Lower leg skin (tissue), 4 donors: ENCODE measurements around the gene TBC1D13. TPM values are rescaled to one million over a fixed set of nuclear protein-coding genes. Genes with fewer than 3 reads are reported as not detected.

Source experiments
- DNase-seq, 2 donors: peaks; one replicate each; pipeline ENCODE4 v3.0.0-alpha.2; 2019; ENCODE audit warnings: low spot score in 2 of 2
- H3K4me3 ChIP-seq: fragments of 200-600 bp; sonication (generic); 2 replicates; pipeline ENCODE4 v1.5.1; 2017; ENCODE audit warnings: mild to moderate bottlenecking, low read depth; ENCODE audit not compliant: poor library complexity, severe bottlenecking
- POLR2A ChIP-seq, 2 donors: fragments of 450-650 bp; IDR thresholded peaks; one replicate each; pipeline ENCODE4 v1.6.1; 2016 to 2017; ENCODE audit warnings: antibody characterized with exemption in 2 of 2, mild to moderate bottlenecking in 1 of 2, moderate library complexity in 1 of 2
- WGBS, 2 donors: methylation state at CpG; one replicate each; pipeline ENCODE4 v1.1.5; 2018; 5-methylcytosine and 5-hydroxymethylcytosine counted together
- intact Hi-C: fragments of 100-400 bp; cut with DNase I; formaldehyde crosslinking; loops from one replicate; pipeline ENCODE4 v1.15.0; 2023; ENCODE audit warnings: low total_unique reads
- total RNA-seq, 4 donors: library from RNA; depleted of rRNA; stranded (reverse); fragments of >200 nt; gene quantifications; one replicate each; pipeline ENCODE4 v1.1.0, GENCODE V29; 2016
- TF ChIP-seq, protein P1 (sequence below), 3 donors: fragments of 450-650 bp; IDR thresholded peaks; one replicate each; pipeline ENCODE4 v1.5.1; 2016; ENCODE audit warnings: antibody characterized with exemption in 3 of 3, mild to moderate bottlenecking in 3 of 3, moderate library complexity in 2 of 3

TBC1D13 gene
- total RNA-seq, 4 donors from 2014 or later: 5.0 to 14.8 (median 12.8) TPM

DNA sequence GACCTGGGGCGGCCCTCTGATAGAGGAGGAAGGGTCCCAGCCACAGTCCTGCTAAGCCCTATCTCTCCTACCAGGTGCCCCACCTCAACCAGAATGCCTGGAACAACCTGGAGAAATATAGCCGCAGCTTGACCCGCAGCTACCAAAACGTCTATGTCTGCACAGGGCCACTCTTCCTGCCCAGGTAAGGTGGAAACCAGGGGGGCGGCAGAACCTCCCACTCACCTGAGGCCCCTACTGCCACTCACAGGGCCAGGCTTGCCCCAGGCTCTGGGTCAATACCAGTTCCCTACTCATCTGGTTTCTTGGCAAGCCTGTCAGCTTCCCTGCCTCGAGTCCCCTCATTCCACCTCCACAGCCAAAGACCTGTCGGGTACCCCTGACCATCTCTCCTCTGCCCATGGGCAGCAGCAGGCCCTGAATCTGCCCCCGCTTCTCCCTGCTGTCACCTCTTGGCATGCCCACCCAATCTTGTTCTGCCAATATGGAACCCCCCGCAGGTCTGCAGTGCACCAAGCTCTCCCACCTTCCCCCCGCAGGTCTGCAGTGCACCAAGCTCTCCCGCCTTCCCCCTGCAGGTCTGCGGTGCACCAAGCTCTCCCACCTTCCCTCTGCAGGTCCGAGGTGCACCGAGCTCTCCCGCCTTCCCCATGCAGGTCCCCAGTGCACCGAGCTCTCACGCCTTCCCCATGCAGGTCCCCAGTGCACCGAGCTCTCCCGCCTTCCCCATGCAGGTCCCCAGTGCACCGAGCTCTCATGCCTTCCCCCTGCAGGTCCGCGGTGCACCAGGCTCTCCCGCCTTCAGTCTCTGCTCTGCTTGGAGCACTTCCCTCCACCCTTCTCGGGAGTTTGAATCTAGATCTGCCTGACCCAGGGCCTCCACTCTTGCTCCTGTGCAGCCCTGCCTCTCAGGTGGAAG is 33.9 kb downstream of the TBC1D13 start:
- 82% methylated on average over 24 of the region's 24 CpGs for WGBS, 2 donors
- TF ChIP-seq, protein P1, sequence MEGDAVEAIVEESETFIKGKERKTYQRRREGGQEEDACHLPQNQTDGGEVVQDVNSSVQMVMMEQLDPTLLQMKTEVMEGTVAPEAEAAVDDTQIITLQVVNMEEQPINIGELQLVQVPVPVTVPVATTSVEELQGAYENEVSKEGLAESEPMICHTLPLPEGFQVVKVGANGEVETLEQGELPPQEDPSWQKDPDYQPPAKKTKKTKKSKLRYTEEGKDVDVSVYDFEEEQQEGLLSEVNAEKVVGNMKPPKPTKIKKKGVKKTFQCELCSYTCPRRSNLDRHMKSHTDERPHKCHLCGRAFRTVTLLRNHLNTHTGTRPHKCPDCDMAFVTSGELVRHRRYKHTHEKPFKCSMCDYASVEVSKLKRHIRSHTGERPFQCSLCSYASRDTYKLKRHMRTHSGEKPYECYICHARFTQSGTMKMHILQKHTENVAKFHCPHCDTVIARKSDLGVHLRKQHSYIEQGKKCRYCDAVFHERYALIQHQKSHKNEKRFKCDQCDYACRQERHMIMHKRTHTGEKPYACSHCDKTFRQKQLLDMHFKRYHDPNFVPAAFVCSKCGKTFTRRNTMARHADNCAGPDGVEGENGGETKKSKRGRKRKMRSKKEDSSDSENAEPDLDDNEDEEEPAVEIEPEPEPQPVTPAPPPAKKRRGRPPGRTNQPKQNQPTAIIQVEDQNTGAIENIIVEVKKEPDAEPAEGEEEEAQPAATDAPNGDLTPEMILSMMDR (IDR thresholded peaks at IDR 0.05): no peak
- TF ChIP-seq POLR2A (IDR thresholded peaks at IDR 0.05): no peak
- no peak overlapping the region for H3K4me3 ChIP-seq
- DNase-seq: no peak
- intact Hi-C loops: no loop called here

DNA sequence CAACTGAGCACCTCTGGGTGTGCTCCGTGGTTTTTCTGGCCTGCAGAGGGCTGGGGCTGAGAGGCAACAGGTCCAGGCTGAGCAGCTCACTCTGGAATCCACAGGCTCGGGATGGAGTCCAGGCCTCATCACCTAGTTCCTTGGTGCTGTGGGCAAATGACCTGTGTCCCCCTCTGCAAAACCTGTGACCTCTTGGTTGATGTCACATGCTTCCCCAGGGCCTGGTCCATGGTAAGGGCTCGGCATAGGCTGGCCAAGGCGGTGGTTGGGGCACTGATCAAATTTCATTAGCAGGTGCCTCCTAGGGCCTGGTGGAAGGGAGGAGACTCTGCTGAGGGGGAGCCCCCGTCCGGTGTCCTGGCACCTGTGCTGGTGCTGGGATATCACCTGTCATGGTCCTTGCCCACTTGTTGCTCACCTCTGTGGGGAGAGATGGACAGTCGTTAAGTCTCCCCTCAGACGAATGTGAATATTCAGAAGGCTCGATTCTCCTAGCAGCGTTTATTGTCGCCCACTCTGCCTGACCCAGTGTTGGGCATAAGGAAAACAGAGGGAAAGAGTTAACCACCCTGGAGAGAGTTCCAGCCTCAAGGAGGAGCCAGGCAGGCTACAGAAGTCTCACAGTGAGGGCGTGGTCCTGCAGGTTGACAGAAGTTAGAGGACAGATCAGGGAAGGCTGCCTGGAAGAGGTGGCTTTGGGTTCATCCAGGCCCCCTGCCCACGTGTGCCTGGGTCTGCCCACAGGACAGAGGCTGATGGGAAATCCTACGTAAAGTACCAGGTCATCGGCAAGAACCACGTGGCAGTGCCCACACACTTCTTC is 34.7 kb downstream of the TBC1D13 start:
- no peak overlapping the region for H3K4me3 ChIP-seq
- intact Hi-C loops: no loop called here
- no peak for DNase-seq
- WGBS, 2 donors: 83 to 87% methylated on average over 15 to 16 of the region's 16 CpGs
- TF ChIP-seq, protein P1 (IDR thresholded peaks at IDR 0.05): no peak
- TF ChIP-seq POLR2A (IDR thresholded peaks at IDR 0.05): no peak

DNA sequence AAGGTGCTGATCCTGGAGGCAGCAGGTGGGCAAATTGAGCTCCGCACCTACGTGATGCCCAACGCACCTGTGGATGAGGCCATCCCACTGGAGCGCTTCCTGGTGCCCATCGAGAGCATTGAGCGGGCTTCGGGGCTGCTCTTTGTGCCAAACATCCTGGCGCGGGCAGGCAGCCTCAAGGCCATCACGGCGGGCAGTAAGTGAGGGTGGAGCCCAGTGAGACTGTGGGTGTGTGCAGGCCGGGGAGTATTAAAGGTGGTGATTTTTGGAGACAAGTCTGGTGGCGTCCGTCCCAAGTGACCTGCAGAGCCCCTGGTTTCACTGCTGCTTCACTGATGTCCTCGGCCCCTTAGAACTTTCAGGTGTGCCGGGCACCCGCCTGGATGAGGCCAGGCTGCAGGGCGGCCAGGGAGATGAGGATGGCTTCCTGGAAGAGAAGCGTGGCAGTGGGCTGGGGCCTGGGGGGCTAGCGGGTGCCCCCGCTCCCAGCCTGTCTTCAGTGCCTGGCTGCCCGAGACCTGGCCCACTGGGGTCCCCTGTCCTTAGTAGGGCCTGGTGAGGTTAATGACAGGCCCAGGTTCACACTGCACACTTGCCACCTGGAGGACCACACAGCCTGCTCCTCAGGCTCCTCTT is 35.5 kb downstream of the TBC1D13 start:
- DNase-seq: no peak
- intact Hi-C loops: no loop called here
- 87 to 91% methylated on average over 20 to 22 of the region's 22 CpGs for WGBS, 2 donors
- H3K4me3 ChIP-seq: no peak overlapping the region
- TF ChIP-seq, protein P1 (IDR thresholded peaks at IDR 0.05): no peak
- no peak for TF ChIP-seq POLR2A (IDR thresholded peaks at IDR 0.05)

DNA sequence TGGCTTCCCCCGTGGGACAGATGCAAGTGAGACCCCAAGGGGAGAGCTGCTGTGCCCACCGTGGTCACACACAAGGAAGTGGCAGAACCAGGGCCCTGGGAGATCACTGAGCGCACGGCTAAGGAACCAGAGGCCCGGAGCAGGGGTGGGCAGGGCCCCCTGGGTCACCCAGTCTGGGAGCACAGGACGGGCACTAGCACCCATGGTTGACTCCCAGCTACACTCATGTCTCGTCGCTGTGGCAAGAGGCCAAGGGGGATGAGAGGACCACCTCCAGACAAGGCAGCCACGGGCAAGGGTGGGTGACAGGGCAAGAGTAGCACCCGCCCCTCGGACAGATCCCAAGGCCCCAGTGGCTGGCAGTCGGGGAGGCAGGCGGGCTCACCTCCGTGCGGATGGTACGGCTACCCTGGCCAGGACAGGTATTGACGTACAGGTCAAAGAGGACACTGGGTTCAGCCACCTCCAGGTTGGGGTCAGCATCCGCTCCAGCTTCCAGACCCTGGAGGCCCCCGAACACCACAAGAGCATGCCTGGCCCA is 36.4 kb downstream of the TBC1D13 start:
- intact Hi-C loops: no loop called here
- 89 to 91% methylated on average over 19 of the region's 19 CpGs for WGBS, 2 donors
- H3K4me3 ChIP-seq: no peak overlapping the region
- DNase-seq: no peak
- TF ChIP-seq, protein P1 (IDR thresholded peaks at IDR 0.05): no peak

DNA sequence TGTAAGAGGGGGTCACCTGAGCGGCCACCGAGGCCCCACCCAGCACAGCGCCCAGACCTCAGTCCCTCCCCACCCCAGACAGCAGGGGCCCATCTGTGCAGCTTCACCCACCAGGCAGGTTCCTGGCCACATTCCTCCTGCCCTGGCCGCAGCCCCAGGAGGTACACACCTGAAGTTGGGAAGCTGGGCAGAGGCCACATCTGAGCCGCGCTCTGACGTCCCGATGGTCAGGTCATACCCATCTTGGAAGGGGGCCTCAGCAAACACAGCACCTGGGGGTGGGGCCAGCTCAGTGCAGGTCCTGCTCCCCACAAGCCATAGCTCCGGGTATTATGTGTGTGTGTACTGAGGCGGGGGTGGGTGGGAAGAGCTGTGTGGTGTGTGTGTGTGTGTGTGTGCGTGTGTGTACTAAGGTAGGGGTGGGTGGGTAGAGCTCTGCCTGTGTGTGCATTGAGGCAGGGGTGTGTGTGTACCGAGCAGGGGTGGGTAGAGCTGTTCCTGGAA is 36.9 kb downstream of the TBC1D13 start:
- no peak for TF ChIP-seq POLR2A (IDR thresholded peaks at IDR 0.05)
- no peak for DNase-seq
- intact Hi-C loops: no loop called here

More for the DNA sequence above, 36.9 kb downstream of the TBC1D13 start:
- 90 to 92% methylated on average over 12 of the region's 12 CpGs for WGBS, 2 donors
- no peak overlapping the region for H3K4me3 ChIP-seq
